Trophoblast cell (in vitro differentiated cells and primary cell): ENCODE results near the gene ALPI.

ENCODE experiments used
- DNase-seq, 2 donors: peaks; one replicate each; pipeline ENCODE4 v3.0.0-alpha.2; 2016
- H2AFZ ChIP-seq: 2 replicates; pipeline ENCODE4 v1.6.1; 2013; ENCODE audit warnings: low read length, moderate library complexity, mild to moderate bottlenecking; ENCODE audit not compliant: insufficient read depth, poor library complexity
- H2AK5ac ChIP-seq: 2 replicates; pipeline ENCODE4 v1.6.1; 2013; ENCODE audit warnings: mild to moderate bottlenecking, low read length
- H2BK120ac ChIP-seq: 2 replicates; pipeline ENCODE4 v1.6.1; 2013; ENCODE audit warnings: low read length, mild to moderate bottlenecking, moderate library complexity; ENCODE audit not compliant: insufficient read depth, poor library complexity
- H2BK12ac ChIP-seq: 2 replicates; pipeline ENCODE4 v1.6.1; 2013; ENCODE audit warnings: mild to moderate bottlenecking, low read length, moderate library complexity
- H2BK5ac ChIP-seq: 2 replicates; pipeline ENCODE4 v1.6.1; 2013; ENCODE audit warnings: low read length, low read depth, moderate library complexity, mild to moderate bottlenecking; ENCODE audit not compliant: poor library complexity
- H3K14ac ChIP-seq: 2 replicates; pipeline ENCODE4 v1.6.1; 2013; ENCODE audit warnings: mild to moderate bottlenecking, low read length
- H3K18ac ChIP-seq: 2 replicates; pipeline ENCODE4 v1.6.1; 2013; ENCODE audit warnings: mild to moderate bottlenecking, low read length
- H3K23ac ChIP-seq: 2 replicates; pipeline ENCODE4 v1.6.1; 2013; ENCODE audit warnings: low read length
- H3K27ac ChIP-seq: 2 replicates; pipeline ENCODE4 v1.5.1; 2013; ENCODE audit warnings: low read depth, mild to moderate bottlenecking, inconsistent platforms, low read length, moderate library complexity
- H3K27me3 ChIP-seq: 2 replicates; pipeline ENCODE4 v1.6.1; 2013; ENCODE audit warnings: inconsistent platforms, mild to moderate bottlenecking, low read length, moderate library complexity; ENCODE audit not compliant: insufficient read depth
- H3K36me3 ChIP-seq, 2 experiments: 1 replicate in 1 of 2; 2 replicates in 1 of 2; pipeline ENCODE4 v1.6.1; 2013; ENCODE audit warnings: low read length in 2 of 2, mild to moderate bottlenecking in 2 of 2, moderate library complexity in 1 of 2; ENCODE audit not compliant: insufficient read depth in 2 of 2, control insufficient read depth in 1 of 2
- H3K4ac ChIP-seq: 2 replicates; pipeline ENCODE4 v1.6.1; 2013; ENCODE audit warnings: low read depth, mild to moderate bottlenecking, low read length, moderate library complexity
- H3K4me1 ChIP-seq, 2 experiments: 1 replicate in 1 of 2; 2 replicates in 1 of 2; pipeline ENCODE4 v1.6.1; 2013; ENCODE audit warnings: low read length in 2 of 2, mild to moderate bottlenecking in 2 of 2, moderate library complexity in 1 of 2; ENCODE audit not compliant: insufficient read depth in 2 of 2, control insufficient read depth in 1 of 2
- H3K4me2 ChIP-seq: 2 replicates; pipeline ENCODE4 v1.6.1; 2013; ENCODE audit warnings: inconsistent platforms, mild to moderate bottlenecking, low read length, moderate library complexity
- H3K4me3 ChIP-seq: 2 replicates; pipeline ENCODE4 v1.5.1; 2013; ENCODE audit warnings: mild to moderate bottlenecking, low read depth, low read length, inconsistent platforms
- H3K79me1 ChIP-seq: one replicate; pipeline ENCODE4 v1.6.1; 2013; ENCODE audit warnings: low read length
- H3K79me2 ChIP-seq: 2 replicates; pipeline ENCODE4 v1.6.1; 2013; ENCODE audit warnings: low read length, mild to moderate bottlenecking; ENCODE audit not compliant: control insufficient read depth, insufficient read depth, poor library complexity
- H3K9ac ChIP-seq: 2 replicates; pipeline ENCODE4 v1.6.1; 2013; ENCODE audit warnings: mild to moderate bottlenecking, low read length
- H3K9me3 ChIP-seq: 2 replicates; pipeline ENCODE4 v1.6.1; 2013; ENCODE audit warnings: low read depth, mild to moderate bottlenecking, control low read depth, inconsistent platforms, low read length; ENCODE audit not compliant: insufficient read depth
- H4K12ac ChIP-seq: 2 replicates; pipeline ENCODE4 v1.6.1; 2013; ENCODE audit warnings: low read depth, mild to moderate bottlenecking, low read length, moderate library complexity
- H4K8ac ChIP-seq: 2 replicates; pipeline ENCODE4 v1.6.1; 2013; ENCODE audit warnings: low read depth, mild to moderate bottlenecking, low read length, moderate library complexity
- H4K91ac ChIP-seq: one replicate; pipeline ENCODE4 v1.6.1; 2013; ENCODE audit warnings: low read depth, mild to moderate bottlenecking, low read length, moderate library complexity
- WGBS: extraction: QIAGEN DNeasy Blood & Tissue Kit; methylation state at CpG from one replicate; pipeline ENCODE4 v1.1.7; 2013; ENCODE audit warnings: missing lambda C conversion rate; ENCODE audit not compliant: insufficient read length, insufficient coverage; ENCODE audit errors: extremely low coverage; 5-methylcytosine and 5-hydroxymethylcytosine counted together

ALPI gene

DNA sequence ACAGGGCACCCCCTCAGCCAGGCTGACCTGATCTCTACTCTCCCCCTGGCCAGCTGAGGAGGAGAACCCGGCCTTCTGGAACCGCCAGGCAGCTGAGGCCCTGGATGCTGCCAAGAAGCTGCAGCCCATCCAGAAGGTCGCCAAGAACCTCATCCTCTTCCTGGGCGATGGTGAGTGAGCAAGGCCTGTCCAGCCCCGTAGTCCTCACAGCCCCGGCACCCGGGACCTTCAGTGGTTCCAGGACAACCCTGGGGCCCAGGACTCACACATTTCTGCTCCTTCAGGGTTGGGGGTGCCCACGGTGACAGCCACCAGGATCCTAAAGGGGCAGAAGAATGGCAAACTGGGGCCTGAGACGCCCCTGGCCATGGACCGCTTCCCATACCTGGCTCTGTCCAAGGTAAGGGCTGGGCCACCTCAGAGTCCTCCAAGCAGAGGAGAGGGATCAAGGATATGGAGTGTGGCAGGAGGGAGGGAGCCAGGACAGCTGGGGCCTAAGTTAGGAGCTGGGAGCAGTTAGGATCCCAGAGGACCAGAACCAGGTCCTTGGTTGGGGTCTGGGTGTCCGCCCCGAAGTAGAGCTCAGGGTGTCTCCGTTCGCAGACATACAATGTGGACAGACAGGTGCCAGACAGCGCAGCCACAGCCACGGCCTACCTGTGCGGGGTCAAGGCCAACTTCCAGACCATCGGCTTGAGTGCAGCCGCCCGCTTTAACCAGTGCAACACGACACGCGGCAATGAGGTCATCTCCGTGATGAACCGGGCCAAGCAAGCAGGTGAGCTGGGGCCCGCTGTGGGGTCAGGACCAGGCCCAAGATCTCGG lies 555 bp downstream of the ALPI start:
- Histone ChIP-seq H3K36me3 (no peaks in the 10 kb centered on the region), H2BK5ac (no peak overlapping the region), H3K4me1 (no peaks in the 10 kb centered on the region), H3K4me2 (no peak overlapping the region), H2BK12ac (no peak overlapping the region), H2AFZ (no peak overlapping the region), H3K4me3 (no peak overlapping the region), H3K14ac (no peak overlapping the region), H3K23ac (no peak overlapping the region), H3K27me3 (no peaks in the 10 kb centered on the region), H2AK5ac (no peak overlapping the region), H4K91ac (no peak overlapping the region), H3K9ac (no peak overlapping the region), H3K4ac (no peak overlapping the region), H4K12ac (no peak overlapping the region), H3K27ac (no peak overlapping the region), H3K9me3 (peaks cover 6% of the 10 kb centered on the region), H2BK120ac (no peak overlapping the region), H4K8ac (no peak overlapping the region), H3K18ac (no peak overlapping the region), H3K79me2 (no peaks in the 10 kb centered on the region), H3K79me1 (no peaks in the 10 kb centered on the region)
- no CpG with 5 or more reads among the region's 27 CpGs for WGBS
- DNase-seq, result no peak

- Histone ChIP-seq H4K12ac (no peak overlapping the region), H2BK5ac (no peak overlapping the region), H3K27me3 (no peaks in the 10 kb centered on the region), H3K36me3 (no peaks in the 10 kb centered on the region), H3K9ac (no peak overlapping the region), H3K4me2 (no peak overlapping the region), H3K9me3 (peaks cover 6% of the 10 kb centered on the region), H4K8ac (no peak overlapping the region), H4K91ac (no peak overlapping the region), H3K79me2 (no peaks in the 10 kb centered on the region), H3K79me1 (no peaks in the 10 kb centered on the region), H3K4me3 (no peak overlapping the region), H2AFZ (no peak overlapping the region), H3K18ac (no peak overlapping the region), H3K14ac (no peak overlapping the region), H3K27ac (no peak overlapping the region), H3K4ac (no peak overlapping the region), H3K23ac (no peak overlapping the region), H2BK12ac (no peak overlapping the region), H3K4me1 (no peaks in the 10 kb centered on the region), H2BK120ac (no peak overlapping the region), H2AK5ac (no peak overlapping the region)
- no CpG with 5 or more reads among the region's 21 CpGs for WGBS
- DNase-seq, result no peak
Measured at GRCh38 chr2:232457121-232458011, 1.4 kb downstream of the ALPI start.

DNA sequence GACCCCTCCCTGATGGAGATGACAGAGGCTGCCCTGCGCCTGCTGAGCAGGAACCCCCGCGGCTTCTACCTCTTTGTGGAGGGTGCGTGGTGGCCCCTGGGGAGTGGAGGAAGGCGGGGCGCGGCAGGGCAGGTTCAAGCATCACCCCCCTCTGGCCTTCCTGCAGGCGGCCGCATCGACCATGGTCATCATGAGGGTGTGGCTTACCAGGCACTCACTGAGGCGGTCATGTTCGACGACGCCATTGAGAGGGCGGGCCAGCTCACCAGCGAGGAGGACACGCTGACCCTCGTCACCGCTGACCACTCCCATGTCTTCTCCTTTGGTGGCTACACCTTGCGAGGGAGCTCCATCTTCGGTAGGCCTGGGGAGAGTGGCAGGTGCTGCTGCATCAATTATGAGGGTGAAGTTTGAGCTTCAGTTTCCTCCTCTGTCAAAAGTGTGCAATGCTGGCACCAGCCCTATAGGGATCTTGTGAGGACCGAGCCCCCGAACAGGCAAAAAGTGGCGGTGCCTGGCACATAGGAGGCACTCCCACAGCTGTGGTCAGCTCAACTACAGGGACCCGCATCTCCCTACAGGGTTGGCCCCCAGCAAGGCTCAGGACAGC lies 2.2 kb downstream of the ALPI start:
- H3K36me3 ChIP-seq, result no peaks in the 10 kb centered on the region
- H4K8ac ChIP-seq, result no peak overlapping the region
- H3K27ac ChIP-seq, result no peak overlapping the region
- no peaks in the 10 kb centered on the region for H3K4me1 ChIP-seq
- no peak overlapping the region for H3K9ac ChIP-seq
- H3K79me2 ChIP-seq, result no peaks in the 10 kb centered on the region
- peaks cover 6% of the 10 kb centered on the region for H3K9me3 ChIP-seq
- no peak overlapping the region for H2AK5ac ChIP-seq
- no peak overlapping the region for H4K12ac ChIP-seq
- H3K4me3 ChIP-seq, result no peak overlapping the region
- H2AFZ ChIP-seq, result no peak overlapping the region
- no peaks in the 10 kb centered on the region for H3K27me3 ChIP-seq
- H3K23ac ChIP-seq, result no peak overlapping the region
- no peak overlapping the region for H2BK12ac ChIP-seq
- no CpG with 5 or more reads among the region's 25 CpGs for WGBS
- no peak overlapping the region for H3K4ac ChIP-seq
- no peak overlapping the region for H3K14ac ChIP-seq
- DNase-seq, result no peak
- no peaks in the 10 kb centered on the region for H3K79me1 ChIP-seq
- H3K4me2 ChIP-seq, result no peak overlapping the region
- no peak overlapping the region for H2BK5ac ChIP-seq
- no peak overlapping the region for H3K18ac ChIP-seq
- H4K91ac ChIP-seq, result no peak overlapping the region
- H2BK120ac ChIP-seq, result no peak overlapping the region

DNA sequence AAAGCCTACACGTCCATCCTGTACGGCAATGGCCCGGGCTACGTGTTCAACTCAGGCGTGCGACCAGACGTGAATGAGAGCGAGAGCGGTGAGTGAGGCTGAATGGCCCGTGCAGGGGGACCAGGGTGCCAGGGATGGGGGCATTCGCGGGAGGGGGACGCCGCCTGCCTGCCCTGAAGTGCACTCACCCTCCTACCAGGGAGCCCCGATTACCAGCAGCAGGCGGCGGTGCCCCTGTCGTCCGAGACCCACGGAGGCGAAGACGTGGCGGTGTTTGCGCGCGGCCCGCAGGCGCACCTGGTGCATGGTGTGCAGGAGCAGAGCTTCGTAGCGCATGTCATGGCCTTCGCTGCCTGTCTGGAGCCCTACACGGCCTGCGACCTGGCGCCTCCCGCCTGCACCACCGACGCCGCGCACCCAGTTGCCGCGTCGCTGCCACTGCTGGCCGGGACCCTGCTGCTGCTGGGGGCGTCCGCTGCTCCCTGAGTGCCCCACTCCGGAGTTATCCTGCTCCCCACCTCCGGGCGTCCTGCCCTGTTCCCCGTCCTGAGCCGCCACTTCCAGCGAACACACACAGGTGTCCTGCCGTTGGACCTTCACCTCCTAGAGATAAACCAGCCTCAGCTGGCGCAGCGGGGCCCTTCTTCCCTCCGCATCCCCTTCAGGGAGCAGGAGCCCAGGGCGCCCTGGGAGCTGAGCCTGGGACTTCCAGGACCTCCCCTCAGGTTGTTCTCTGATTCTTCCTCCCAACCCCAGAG lies 2.9 kb downstream of the ALPI start:
- Histone ChIP-seq H3K27ac (no peak overlapping the region), H3K18ac (no peak overlapping the region), H2AFZ (no peak overlapping the region), H3K36me3 (no peaks in the 10 kb centered on the region), H3K4ac (no peak overlapping the region), H3K23ac (no peak overlapping the region), H4K91ac (no peak overlapping the region), H2AK5ac (no peak overlapping the region), H2BK12ac (no peak overlapping the region), H3K79me2 (no peaks in the 10 kb centered on the region), H2BK5ac (no peak overlapping the region), H2BK120ac (no peak overlapping the region), H3K27me3 (no peaks in the 10 kb centered on the region), H3K4me3 (no peak overlapping the region), H4K8ac (no peak overlapping the region), H3K4me2 (no peak overlapping the region), H3K14ac (no peak overlapping the region), H4K12ac (no peak overlapping the region), H3K9ac (no peak overlapping the region), H3K4me1 (no peaks in the 10 kb centered on the region), H3K79me1 (no peaks in the 10 kb centered on the region), H3K9me3 (peaks cover 6% of the 10 kb centered on the region)
- no peak for DNase-seq
- WGBS, result no CpG with 5 or more reads among the region's 56 CpGs
